Skeletal muscle satellite cell (primary cell): Measurements from ENCODE around the gene GALNT17.

Experiments used
- H3K27me3 ChIP-seq: 2 replicates; pipeline ENCODE4 v1.7.0; 2013; ENCODE audit warnings: low read length; ENCODE audit not compliant: control insufficient read depth, insufficient read depth
- H3K36me3 ChIP-seq: 2 replicates; pipeline ENCODE4 v1.7.0; 2013; ENCODE audit warnings: mild to moderate bottlenecking, control low read depth, low read length; ENCODE audit not compliant: insufficient read depth
- H3K4me1 ChIP-seq: 2 replicates; pipeline ENCODE4 v1.7.0; 2013; ENCODE audit warnings: low read length; ENCODE audit not compliant: control insufficient read depth, insufficient read depth
- H3K4me2 ChIP-seq: 2 replicates; pipeline ENCODE4 v1.7.0; 2013; ENCODE audit warnings: mild to moderate bottlenecking, low read length
- H3K4me3 ChIP-seq: 2 replicates; pipeline ENCODE4 v1.7.0; 2013; ENCODE audit warnings: low read length
- H3K9ac ChIP-seq: 2 replicates; pipeline ENCODE4 v1.7.0; 2013; ENCODE audit warnings: mild to moderate bottlenecking, low read depth, low read length, moderate library complexity
- H3K9me3 ChIP-seq: replicated peaks from 2 replicates; pipeline ENCODE4 v1.7.0; 2013; ENCODE audit warnings: mild to moderate bottlenecking, control low read depth, low read length

Gene GALNT17

GRCh38 chr7:71595176-71595575, 463.2 kb downstream of the GALNT17 start:
- Histone ChIP-seq H3K4me1 (no peaks in the 10 kb centered on the region), H3K4me3 (no peak overlapping the region), H3K27me3 (no peaks in the 10 kb centered on the region), H3K36me3 (no peaks in the 10 kb centered on the region), H3K4me2 (no peak overlapping the region), H3K9ac (no peak overlapping the region), H3K9me3 (peaks cover 2% of the 10 kb centered on the region)

- Histone ChIP-seq H3K4me1 (no peaks in the 10 kb centered on the region), H3K9me3 (peaks cover 2% of the 10 kb centered on the region)
These were observed 466.6 kb downstream of the GALNT17 start for GRCh38 chr7:71598553-71598952.

GRCh38 chr7:71601851-71602250, 469.9 kb downstream of the GALNT17 start:
- H3K4me3 ChIP-seq: no peak overlapping the region
- no peak overlapping the region for H3K4me2 ChIP-seq
- no peaks in the 10 kb centered on the region for H3K4me1 ChIP-seq
- H3K27me3 ChIP-seq: no peaks in the 10 kb centered on the region
- peaks cover 2% of the 10 kb centered on the region for H3K9me3 ChIP-seq
- H3K9ac ChIP-seq: no peak overlapping the region
- no peaks in the 10 kb centered on the region for H3K36me3 ChIP-seq

More at GRCh38 chr7:71598553-71598952, 466.6 kb downstream of the GALNT17 start:
- Histone ChIP-seq H3K4me2 (no peak overlapping the region), H3K9ac (no peak overlapping the region), H3K36me3 (no peaks in the 10 kb centered on the region), H3K4me3 (no peak overlapping the region), H3K27me3 (no peaks in the 10 kb centered on the region)

- no peaks in the 10 kb centered on the region for H3K27me3 ChIP-seq
These were observed 473.0 kb downstream of the GALNT17 start for GRCh38 chr7:71604818-71605414.

GRCh38 chr7:71611986-71612385, 480.0 kb downstream of the GALNT17 start:
- no peaks in the 10 kb centered on the region for H3K4me1 ChIP-seq
- no peak overlapping the region for H3K4me2 ChIP-seq
- H3K27me3 ChIP-seq: peaks cover 4% of the 10 kb centered on the region
- H3K9ac ChIP-seq: no peak overlapping the region
- no peaks in the 10 kb centered on the region for H3K9me3 ChIP-seq
- no peaks in the 10 kb centered on the region for H3K36me3 ChIP-seq
- H3K4me3 ChIP-seq: no peak overlapping the region

More at GRCh38 chr7:71604818-71605414, 473.0 kb downstream of the GALNT17 start:
- Histone ChIP-seq H3K9ac (no peak overlapping the region), H3K4me3 (no peak overlapping the region), H3K4me1 (no peaks in the 10 kb centered on the region), H3K9me3 (no peaks in the 10 kb centered on the region), H3K4me2 (no peak overlapping the region), H3K36me3 (no peaks in the 10 kb centered on the region)

- Histone ChIP-seq H3K27me3 (peaks cover 4% of the 10 kb centered on the region), H3K9ac (no peak overlapping the region)
These were observed 481.0 kb downstream of the GALNT17 start for GRCh38 chr7:71612911-71613310.

GRCh38 chr7:71613313-71613712, 481.4 kb downstream of the GALNT17 start:
- Histone ChIP-seq H3K4me1 (peaks cover 4% of the 10 kb centered on the region), H3K9me3 (no peaks in the 10 kb centered on the region), H3K4me2 (no peak overlapping the region), H3K36me3 (no peaks in the 10 kb centered on the region), H3K9ac (no peak overlapping the region), H3K4me3 (no peak overlapping the region), H3K27me3 (peaks cover 4% of the 10 kb centered on the region)

More at GRCh38 chr7:71612911-71613310, 481.0 kb downstream of the GALNT17 start:
- H3K4me2 ChIP-seq: no peak overlapping the region
- no peak overlapping the region for H3K4me3 ChIP-seq
- no peaks in the 10 kb centered on the region for H3K9me3 ChIP-seq
- no peaks in the 10 kb centered on the region for H3K36me3 ChIP-seq
- peaks cover 3% of the 10 kb centered on the region for H3K4me1 ChIP-seq

GRCh38 chr7:71615017-71615416, 483.1 kb downstream of the GALNT17 start:
- no peak overlapping the region for H3K4me2 ChIP-seq
- peaks cover 4% of the 10 kb centered on the region for H3K27me3 ChIP-seq
- no peak overlapping the region for H3K9ac ChIP-seq
- H3K4me1 ChIP-seq: peaks cover 4% of the 10 kb centered on the region
- no peak overlapping the region for H3K4me3 ChIP-seq
- no peaks in the 10 kb centered on the region for H3K9me3 ChIP-seq
- no peaks in the 10 kb centered on the region for H3K36me3 ChIP-seq

- Histone ChIP-seq H3K36me3 (no peaks in the 10 kb centered on the region), H3K27me3 (peaks cover 4% of the 10 kb centered on the region), H3K4me2 (no peak overlapping the region), H3K9me3 (no peaks in the 10 kb centered on the region), H3K4me3 (no peak overlapping the region), H3K4me1 (peaks cover 4% of the 10 kb centered on the region), H3K9ac (no peak overlapping the region)
These were observed 484.3 kb downstream of the GALNT17 start for GRCh38 chr7:71616217-71616616.

- H3K4me2 ChIP-seq: no peak overlapping the region
- no peak overlapping the region for H3K4me3 ChIP-seq
- no peaks in the 10 kb centered on the region for H3K36me3 ChIP-seq
- peaks cover 4% of the 10 kb centered on the region for H3K4me1 ChIP-seq
- H3K27me3 ChIP-seq: peaks cover 2% of the 10 kb centered on the region
- no peak overlapping the region for H3K9ac ChIP-seq
- H3K9me3 ChIP-seq: no peaks in the 10 kb centered on the region
These were observed 486.3 kb downstream of the GALNT17 start for GRCh38 chr7:71618278-71618677.

- no peaks in the 10 kb centered on the region for H3K9me3 ChIP-seq
- no peak overlapping the region for H3K4me2 ChIP-seq
- H3K4me3 ChIP-seq: no peak overlapping the region
- H3K36me3 ChIP-seq: no peaks in the 10 kb centered on the region
- H3K9ac ChIP-seq: no peak overlapping the region
- peaks cover 9% of the 10 kb centered on the region for H3K4me1 ChIP-seq
- H3K27me3 ChIP-seq: no peaks in the 10 kb centered on the region
These were observed 493.6 kb downstream of the GALNT17 start for GRCh38 chr7:71625545-71625944.

- Histone ChIP-seq H3K4me1 (peaks cover 9% of the 10 kb centered on the region), H3K9ac (no peak overlapping the region), H3K4me3 (no peak overlapping the region), H3K4me2 (no peak overlapping the region), H3K36me3 (no peaks in the 10 kb centered on the region), H3K9me3 (no peaks in the 10 kb centered on the region), H3K27me3 (no peaks in the 10 kb centered on the region)
These were observed 494.3 kb downstream of the GALNT17 start for GRCh38 chr7:71626206-71626605.
